Cortex of kidney (tissue), 1 donor: ENCODE measurements around the gene PXYLP1.

Experiments
- DNase-seq: peaks from one replicate; lab custom pipeline; 2025; lab: John Stamatoyannopoulos, UW

The PXYLP1 gene

GRCh38 chr3:141273700-141274410 lies 42.2 kb downstream of the PXYLP1 start:
- no peak for DNase-seq

GRCh38 chr3:141274411-141275031 lies 42.9 kb downstream of the PXYLP1 start:
- DNase-seq, result no peak

- no peak for DNase-seq
Observed at GRCh38 chr3:141275032-141275422, 43.4 kb downstream of the PXYLP1 start.

GRCh38 chr3:141275511-141275910 lies 43.9 kb downstream of the PXYLP1 start:
- no peak for DNase-seq

DNA sequence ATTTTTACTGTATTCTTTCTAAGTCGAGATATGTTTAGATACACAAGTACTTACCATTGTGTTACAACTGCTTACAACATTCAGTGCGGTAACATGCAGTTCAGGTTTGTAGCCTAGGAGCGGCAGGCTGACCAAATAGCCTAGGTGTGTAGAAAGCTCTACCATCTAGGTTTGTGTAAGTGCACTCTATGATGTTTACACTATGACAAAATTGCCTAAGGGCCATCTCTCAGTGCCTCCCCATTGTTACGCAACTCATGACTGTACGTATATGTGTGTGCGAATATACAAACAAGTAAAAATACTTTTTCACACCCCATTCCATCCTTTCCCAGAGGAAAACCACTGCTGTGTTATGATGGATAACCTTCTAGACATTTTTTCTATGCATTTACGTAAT lies 44.3 kb downstream of the PXYLP1 start:
- no peak for DNase-seq

DNA sequence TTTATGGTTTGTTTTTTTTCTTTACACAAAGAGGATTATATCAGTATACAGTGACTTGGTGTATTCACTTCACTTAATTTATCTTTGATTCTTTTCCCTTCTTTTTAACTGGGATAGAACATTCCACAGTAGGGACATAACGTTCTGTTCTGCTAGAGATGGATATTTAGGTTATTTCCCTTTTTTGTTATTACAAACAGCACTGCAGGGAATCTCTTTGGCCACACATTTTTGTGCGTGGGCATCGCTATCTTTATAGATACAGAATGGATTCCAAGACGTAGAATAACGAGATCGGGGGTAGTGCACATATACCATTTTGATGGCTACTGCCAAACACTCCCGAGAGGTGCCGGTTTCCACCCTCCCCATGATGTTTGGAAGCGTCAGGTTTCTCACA lies 44.8 kb downstream of the PXYLP1 start:
- DNase-seq, result no peak

- DNase-seq, result no peak
Observed at GRCh38 chr3:141277451-141277850, 45.8 kb downstream of the PXYLP1 start.

GRCh38 chr3:141278196-141279076 lies 46.8 kb downstream of the PXYLP1 start:
- DNase-seq, result no peak

GRCh38 chr3:141279077-141279967 lies 47.7 kb downstream of the PXYLP1 start:
- DNase-seq, result no peak

DNA sequence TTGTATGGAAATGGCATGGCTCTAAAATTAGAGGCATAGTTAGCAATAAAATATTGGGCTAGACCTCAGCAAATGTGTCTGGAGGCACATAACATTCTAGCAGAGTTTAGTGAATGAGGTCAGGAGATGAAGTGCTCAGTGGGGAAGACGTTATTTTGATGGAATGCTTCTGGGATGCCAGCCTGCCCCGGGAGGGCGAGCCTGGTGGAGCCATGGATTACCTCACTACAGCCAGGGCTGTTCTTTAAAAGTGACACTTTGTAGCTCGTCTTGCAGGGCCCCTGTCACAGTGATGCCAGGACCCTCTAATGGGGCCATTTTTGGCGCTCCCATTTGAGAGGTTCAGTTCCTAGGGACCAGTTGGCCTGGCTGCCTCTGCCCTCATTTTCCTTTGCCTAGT lies 48.5 kb downstream of the PXYLP1 start:
- no peak for DNase-seq

GRCh38 chr3:141280690-141281089 lies 49.1 kb downstream of the PXYLP1 start:
- DNase-seq, result no peak

GRCh38 chr3:141285570-141285969 lies 53.9 kb downstream of the PXYLP1 start:
- DNase-seq, result no peak

GRCh38 chr3:141286856-141287255 lies 55.2 kb downstream of the PXYLP1 start:
- DNase-seq, result no peak

DNA sequence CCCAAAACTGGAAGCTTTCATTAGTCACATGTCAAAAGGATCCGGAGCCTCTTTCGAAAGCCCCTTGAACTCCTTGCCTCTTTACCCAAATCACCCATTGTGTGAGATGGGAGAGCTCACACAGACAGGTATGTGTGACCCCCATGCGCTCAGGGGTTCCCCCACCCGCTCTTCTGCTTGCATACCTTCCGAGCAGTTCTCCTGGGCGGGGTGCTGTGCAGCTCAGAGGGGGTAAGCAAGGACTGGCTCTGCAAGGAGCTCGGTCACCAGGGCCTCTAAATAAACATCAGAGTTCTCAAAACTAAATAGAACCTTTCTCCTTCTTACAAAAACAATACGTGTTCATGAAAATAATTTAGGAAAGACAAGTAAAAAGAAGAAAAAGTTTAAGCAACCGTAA lies 55.7 kb downstream of the PXYLP1 start:
- no peak for DNase-seq

DNA sequence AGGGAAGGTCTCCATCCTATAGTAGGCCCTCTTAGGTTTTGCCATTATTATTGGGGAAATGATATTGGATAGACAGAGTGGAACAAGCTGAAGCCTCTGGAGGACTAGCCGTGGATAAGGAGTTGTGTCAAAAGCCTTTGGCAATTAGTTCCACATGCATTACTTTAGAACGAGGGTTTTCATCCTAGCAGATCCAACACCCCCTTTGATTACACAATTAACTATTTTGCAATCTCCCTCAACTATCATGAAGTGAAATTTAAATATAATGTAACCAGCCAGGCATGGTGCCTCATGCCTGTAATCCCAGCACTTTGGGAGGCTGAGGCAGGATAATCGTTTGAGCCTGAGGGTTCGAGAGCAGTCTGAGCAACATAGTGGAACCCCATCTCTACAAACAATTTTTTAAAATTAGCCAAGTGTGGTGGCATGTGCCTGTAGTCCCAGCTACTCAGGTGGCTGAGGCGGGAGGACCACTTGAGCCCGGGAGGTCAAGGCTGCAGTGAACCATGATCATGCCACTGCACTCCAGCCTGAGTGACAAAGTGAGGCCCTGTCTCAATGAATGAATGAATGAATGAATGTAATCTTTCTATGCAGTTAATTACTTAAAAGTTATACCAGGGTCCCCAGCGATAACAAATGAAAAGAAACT lies 56.8 kb downstream of the PXYLP1 start:
- DNase-seq, result no peak

GRCh38 chr3:141289228-141289772 lies 57.7 kb downstream of the PXYLP1 start:
- DNase-seq, result no peak

DNA sequence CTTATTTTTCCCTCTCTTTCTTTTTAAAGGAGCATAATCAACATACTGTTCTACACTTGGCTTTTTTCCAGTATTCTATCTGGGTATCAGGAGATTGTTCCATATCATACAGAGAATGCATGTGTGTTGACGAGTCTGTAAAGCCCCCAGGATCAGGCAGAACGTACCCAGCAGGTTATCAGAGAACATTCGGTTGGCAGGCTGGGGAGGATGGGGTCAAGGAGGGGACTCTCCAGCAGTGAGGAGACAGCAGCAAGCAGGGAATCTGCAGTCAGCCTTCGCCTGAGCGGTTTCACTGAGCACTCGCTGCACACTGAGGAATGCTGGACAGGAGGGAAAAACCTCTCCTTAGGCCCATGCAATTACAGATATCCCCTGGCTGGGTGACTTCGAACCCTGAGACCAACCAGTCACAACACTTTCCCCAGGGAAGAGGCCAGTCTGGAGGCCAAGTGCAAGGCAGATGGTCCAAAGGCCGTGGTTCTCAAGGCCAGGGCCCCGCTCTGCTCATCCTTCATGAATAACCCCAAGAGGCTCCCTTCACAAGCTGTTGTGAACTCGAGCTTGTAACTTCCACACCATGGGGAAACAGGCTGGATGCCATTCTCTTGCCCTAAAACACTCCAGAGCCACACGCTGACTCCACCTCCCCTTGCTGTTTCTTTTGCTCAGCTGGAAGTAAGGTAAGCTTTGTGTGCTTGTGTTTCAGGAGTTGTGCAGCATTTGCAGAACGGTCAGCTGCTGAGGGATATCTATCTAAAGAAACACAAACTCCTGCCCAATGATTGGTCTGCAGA lies 60.1 kb downstream of the PXYLP1 start:
- DNase-seq, result no peak

DNA sequence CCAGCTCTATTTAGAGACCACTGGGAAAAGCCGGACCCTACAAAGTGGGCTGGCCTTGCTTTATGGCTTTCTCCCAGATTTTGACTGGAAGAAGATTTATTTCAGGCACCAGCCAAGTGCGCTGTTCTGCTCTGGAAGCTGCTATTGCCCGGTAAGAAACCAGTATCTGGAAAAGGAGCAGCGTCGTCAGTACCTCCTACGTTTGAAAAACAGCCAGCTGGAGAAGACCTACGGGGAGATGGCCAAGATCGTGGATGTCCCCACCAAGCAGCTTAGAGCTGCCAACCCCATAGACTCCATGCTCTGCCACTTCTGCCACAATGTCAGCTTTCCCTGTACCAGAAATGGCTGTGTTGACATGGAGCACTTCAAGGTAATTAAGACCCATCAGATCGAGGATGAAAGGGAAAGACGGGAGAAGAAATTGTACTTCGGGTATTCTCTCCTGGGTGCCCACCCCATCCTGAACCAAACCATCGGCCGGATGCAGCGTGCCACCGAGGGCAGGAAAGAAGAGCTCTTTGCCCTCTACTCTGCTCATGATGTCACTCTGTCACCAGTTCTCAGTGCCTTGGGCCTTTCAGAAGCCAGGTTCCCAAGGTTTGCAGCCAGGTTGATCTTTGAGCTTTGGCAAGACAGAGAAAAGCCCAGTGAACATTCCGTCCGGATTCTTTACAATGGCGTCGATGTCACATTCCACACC lies 60.9 kb downstream of the PXYLP1 start:
- no peak for DNase-seq

DNA sequence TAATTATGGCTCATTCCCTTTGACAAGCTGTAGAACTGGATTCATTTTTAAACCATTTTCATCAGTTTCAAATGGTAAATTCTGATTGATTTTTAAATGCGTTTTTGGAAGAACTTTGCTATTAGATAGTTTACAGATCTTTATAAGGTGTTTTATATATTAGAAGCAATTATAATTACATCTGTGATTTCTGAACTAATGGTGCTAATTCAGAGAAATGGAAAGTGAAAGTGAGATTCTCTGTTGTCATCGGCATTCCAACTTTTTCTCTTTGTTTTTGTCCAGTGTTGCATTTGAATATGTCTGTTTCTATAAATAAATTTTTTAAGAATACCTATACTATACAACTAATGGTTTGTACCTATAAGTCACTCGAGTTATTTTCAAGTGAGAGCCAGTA lies 62.7 kb downstream of the PXYLP1 start:
- no peak for DNase-seq

GRCh38 chr3:141294848-141295247 lies 63.2 kb downstream of the PXYLP1 start:
- no peak for DNase-seq
